NT2/D1 (cell line): ENCODE results near the gene RAD18.

Experiments used
- SUZ12 ChIP-seq: IDR thresholded peaks from 2 replicates; pipeline ENCODE4 v1.6.1; 2011; ENCODE audit not compliant: insufficient read length, insufficient read depth; ENCODE audit errors: extremely low read depth
- YY1 ChIP-seq: IDR thresholded peaks from 2 replicates; pipeline ENCODE4 v1.6.1; 2011; ENCODE audit not compliant: insufficient read length, insufficient read depth
- ZNF274 ChIP-seq: IDR thresholded peaks from 2 replicates; pipeline ENCODE4 v1.6.1; 2011; ENCODE audit warnings: mild to moderate bottlenecking, low read depth, low read length

GRCh38 chr3:8848696-8849131 lies 114.6 kb downstream of the RAD18 start:
- TF ChIP-seq ZNF274 (no peak), YY1 (no peak), SUZ12 (no peak)
